CD4-positive, alpha-beta T cell treated with Interleukin-6 for 4 hours (primary cell): Measurements from ENCODE around the gene FRY.

ENCODE experiments used
- DNase-seq: peaks from one replicate; pipeline ENCODE4 v3.0.0-alpha.2; 2020; ENCODE audit warnings: mixed read lengths

The FRY gene

DNA sequence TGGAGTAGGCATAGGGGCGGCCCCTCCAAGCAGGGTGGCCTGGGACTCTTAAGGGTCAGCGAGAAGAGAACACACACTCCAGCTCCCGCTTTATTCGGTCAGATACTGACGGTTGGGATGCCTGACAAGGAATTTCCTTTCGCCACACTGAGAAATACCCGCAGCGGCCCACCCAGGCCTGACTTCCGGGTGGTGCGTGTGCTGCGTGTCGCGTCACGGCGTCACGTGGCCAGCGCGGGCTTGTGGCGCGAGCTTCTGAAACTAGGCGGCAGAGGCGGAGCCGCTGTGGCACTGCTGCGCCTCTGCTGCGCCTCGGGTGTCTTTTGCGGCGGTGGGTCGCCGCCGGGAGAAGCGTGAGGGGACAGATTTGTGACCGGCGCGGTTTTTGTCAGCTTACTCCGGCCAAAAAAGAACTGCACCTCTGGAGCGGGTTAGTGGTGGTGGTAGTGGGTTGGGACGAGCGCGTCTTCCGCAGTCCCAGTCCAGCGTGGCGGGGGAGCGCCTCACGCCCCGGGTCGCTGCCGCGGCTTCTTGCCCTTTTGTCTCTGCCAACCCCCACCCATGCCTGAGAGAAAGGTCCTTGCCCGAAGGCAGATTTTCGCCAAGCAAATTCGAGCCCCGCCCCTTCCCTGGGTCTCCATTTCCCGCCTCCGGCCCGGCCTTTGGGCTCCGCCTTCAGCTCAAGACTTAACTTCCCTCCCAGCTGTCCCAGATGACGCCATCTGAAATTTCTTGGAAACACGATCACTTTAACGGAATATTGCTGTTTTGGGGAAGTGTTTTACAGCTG lies 283.9 kb downstream of the FRY start, which contains the start of the genes BRCA2 and ZAR1L:
BRCA2 (plus strand) TSS at position 271 of the 790 bp plus-strand sequence. CDS start 953 bp downstream, outside the sequence.
ZAR1L (minus strand) TSS at position 126 of the 790 bp plus-strand sequence. CDS start 3,438 bp downstream, outside the sequence.
- peak; percentile 89 for DNase-seq

GRCh38 chr13:32316028-32316339 lies 284.4 kb downstream of the FRY start:
- DNase-seq: no peak

DNA sequence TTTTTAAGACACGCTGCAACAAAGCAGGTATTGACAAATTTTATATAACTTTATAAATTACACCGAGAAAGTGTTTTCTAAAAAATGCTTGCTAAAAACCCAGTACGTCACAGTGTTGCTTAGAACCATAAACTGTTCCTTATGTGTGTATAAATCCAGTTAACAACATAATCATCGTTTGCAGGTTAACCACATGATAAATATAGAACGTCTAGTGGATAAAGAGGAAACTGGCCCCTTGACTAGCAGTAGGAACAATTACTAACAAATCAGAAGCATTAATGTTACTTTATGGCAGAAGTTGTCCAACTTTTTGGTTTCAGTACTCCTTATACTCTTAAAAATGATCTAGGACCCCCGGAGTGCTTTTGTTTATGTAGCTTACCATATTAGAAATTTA lies 284.9 kb downstream of the FRY start:
- DNase-seq: no peak

GRCh38 chr13:32317716-32318465 lies 286.3 kb downstream of the FRY start:
- DNase-seq: no peak

DNA sequence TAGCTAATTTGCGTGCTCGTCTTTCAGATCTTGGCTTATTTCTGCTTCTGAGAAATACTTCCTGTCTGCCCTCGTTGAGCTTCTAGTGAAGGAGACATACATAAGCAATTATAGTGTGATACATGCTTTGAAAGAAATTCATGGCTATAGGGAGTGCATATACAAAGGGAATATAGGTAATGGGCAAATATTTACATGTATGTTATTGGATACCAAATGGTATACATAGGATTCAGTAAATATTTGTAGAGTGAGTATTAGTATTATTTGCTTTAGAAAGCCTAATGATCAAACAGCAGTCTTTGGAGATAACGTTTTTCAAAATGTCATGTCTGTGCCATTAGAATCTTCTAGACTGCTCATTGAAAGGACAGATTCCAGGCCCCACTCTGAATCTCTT lies 289.0 kb downstream of the FRY start:
- no peak for DNase-seq

- DNase-seq: no peak
These were observed 292.3 kb downstream of the FRY start for GRCh38 chr13:32323912-32324311.

DNA sequence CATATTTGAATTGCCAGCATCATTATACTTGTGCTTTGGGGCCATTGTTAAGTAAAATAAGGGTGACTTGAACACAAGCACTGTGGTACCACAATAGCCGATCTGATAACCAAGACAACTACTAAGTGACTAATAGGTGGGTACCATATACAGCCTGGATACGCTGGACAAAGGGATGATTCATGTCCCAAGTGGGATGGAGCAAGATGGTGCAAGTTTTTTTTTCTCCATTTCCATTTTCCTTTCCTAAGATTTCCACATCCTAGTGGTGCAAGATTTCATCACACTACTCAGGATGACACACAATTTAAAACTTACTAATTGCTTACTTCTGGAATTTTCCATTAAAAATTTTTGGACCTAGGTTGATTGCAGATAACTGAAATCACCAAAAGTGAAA lies 298.9 kb downstream of the FRY start:
- DNase-seq: no peak

GRCh38 chr13:32334671-32335070 lies 303.1 kb downstream of the FRY start:
- no peak for DNase-seq

DNA sequence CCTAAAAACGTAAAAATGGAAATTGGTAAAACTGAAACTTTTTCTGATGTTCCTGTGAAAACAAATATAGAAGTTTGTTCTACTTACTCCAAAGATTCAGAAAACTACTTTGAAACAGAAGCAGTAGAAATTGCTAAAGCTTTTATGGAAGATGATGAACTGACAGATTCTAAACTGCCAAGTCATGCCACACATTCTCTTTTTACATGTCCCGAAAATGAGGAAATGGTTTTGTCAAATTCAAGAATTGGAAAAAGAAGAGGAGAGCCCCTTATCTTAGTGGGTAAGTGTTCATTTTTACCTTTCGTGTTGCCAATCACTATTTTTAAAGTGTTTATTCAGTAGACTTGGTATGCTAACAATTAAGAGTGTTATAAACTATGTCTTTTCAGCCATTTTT lies 309.3 kb downstream of the FRY start:
- DNase-seq: no peak

DNA sequence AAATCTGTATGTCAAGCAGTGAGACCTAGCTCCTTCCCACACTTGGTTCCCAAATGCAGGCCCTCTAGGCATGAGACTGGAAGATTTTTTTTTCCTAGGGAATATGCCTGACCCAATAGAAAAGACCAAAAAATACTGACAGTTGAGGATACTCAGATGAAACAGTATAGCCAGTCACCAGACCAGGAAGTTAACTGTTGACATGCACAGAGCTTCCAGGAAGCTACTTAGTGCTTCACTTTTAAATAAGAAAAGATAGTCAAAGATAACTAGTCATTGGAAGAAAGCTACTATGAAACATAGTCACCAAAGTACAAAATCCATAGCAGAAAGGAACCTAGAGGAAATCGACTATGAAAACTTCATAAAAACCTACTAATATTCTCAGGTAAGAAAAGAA lies 316.1 kb downstream of the FRY start:
- no peak for DNase-seq
